GM21381 (cell line): ENCODE results near the gene EEF1A1.
"Not testable (repeated sequence)": the region's sequence is repeated elsewhere in the genome, so short reads cannot be mapped to it uniquely, and the experiment has no call there.

Experiments
- ATAC-seq: cut with Tn5 transposase; IDR thresholded peaks from one replicate; pipeline ENCODE4 v1.9.1; 2021; ENCODE audit warnings: mild to moderate bottlenecking, moderate library complexity; ENCODE audit not compliant: unreplicated experiment

EEF1A1 gene

DNA sequence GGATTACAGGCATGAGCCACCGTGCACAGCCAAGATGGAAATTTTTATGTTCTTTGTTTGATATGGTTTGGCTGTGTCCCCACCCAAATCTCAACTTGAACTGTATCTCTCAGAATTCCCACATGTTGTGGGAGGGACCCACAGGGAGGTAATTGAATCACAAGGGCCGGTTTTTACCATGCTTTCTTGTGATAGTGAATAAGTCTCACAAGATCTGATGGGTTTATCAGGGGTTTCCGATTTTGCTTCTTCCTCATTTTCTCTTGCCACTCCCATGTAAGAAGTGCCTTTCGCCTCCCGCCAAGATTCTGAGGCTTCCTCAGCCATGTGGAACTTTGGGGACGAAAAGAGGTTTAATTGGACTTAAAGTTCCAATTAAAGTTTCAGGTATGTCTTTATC, 14.6 kb downstream of the EEF1A1 start:
- ATAC-seq = no peak

DNA sequence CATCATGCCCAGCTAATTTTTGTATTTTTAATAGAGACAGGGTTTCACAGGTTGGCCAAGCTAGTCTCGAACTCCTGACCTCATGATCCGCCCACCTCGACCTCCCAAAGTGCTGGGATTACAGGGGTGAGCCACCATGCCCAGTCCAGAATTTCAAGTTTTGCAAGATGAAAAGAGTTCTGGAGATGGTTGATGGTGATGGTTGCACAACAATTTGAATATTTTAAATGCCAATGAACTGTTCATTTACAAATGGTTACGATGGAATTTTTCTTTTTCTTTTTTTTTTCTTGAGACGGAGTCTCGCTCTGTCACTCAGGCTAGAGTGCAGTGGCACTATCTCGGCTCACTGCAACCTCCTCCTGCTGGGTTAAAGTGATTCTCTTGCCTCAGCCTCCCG, 15.1 kb downstream of the EEF1A1 start:
- ATAC-seq = not testable (repeated sequence)

DNA sequence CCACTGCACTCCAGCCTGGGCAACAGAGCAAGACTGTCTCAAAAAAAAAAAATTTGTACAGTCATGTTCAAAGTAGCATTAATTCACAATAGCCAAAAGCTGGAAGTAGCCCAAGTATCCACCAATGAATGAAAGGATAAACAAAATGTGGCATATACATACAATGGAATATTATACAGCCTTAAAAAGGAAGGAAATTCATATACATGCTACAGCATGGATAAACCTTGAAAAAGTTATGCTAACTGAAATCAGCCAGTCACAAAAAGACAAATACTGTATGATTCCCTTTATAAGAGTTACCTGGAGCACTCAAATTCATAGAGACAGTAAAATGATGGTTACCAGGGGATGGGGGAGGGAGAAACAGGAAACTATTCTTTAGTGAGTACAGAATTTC, 15.7 kb downstream of the EEF1A1 start:
- no peak for ATAC-seq

DNA sequence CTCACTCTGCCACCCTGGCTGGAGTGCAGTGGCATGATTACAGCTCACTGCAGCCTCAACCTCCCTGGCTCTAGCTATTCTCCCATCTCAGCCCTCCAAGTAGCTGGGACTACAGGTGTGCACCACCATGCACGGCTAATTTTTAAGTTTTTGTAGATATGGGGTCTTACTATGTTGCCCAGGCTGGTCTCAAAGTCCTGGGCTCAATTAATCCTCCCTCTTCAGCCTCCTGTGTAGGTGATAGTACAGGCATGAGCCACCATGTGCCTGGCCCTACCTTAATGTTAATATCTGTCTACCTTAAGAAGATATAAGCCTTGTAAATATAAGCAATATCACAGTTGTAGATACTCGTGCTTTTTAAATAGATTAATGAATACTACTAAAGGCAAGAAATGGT, 16.7 kb downstream of the EEF1A1 start:
- no peak for ATAC-seq

DNA sequence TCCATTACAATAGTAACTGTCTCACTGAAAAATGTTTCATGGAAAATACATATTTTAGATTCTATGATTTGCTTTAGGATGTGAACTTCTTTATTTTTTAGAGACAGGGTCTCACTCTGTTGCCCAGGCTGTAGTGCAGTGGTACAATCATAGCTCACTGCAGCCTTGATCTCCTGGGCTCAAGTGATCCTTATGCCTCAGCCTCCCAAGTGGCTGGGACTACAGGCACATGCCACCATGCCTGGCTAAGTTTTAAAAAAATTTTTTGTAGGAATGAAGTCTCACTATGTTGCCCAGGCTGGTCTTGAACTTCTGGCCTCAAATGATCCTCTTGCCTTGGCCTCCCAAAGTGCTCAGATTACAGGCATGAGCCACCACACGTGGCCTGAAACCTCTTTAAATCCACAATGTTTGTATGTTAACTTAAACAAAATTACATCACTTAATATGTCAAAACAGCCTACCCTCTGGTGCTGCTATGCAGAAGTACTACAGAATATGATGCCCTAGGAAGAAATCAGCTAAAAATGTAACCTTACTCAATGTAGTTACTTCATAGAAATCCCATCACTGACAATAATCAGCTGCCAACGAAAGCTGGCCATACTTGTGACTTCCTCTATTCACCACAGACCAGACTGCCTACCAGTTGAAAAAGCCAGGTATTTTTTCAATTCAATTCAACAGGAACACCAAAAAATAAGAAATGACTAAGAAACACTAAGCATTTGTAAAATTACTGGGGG, 17.6 kb downstream of the EEF1A1 start:
- ATAC-seq = no peak

DNA sequence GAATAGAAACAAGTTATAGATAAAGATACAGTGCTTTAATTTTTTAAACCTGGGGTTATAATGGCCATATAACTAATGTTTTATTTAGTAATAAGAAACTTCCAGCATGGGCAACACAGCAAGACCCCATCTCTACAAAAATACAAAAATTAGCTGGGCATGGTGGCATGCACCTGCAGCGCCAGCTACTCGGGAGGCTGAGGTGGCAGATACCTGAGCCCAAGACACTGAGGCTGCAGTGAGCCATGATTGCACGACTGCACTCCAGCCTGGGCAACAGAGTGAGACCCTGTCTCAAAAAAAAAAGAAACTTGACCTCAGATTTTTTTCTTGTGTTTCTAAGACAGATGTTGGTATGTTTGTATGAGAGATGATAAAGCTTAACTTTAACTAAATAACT, 22.9 kb downstream of the EEF1A1 start:
- no peak for ATAC-seq

DNA sequence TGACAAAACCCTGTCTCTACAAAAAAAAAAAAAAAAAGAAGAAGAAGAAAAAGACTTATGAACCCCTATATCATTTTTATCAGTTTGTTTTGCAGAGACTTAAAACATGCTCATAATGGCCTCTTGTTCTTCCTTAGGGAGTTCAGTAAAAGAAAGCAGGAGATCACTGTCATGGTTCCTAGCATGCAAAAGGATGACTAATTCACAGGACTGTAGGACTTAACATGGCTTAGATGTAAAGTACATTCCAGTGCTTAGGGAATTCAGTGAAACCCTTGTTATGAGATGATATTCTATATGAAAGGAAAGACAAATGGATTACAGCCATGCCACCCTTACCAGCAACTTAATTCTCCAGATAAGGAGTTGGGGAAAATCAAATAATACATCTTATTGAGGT, 29.5 kb downstream of the EEF1A1 start:
- ATAC-seq = no peak

DNA sequence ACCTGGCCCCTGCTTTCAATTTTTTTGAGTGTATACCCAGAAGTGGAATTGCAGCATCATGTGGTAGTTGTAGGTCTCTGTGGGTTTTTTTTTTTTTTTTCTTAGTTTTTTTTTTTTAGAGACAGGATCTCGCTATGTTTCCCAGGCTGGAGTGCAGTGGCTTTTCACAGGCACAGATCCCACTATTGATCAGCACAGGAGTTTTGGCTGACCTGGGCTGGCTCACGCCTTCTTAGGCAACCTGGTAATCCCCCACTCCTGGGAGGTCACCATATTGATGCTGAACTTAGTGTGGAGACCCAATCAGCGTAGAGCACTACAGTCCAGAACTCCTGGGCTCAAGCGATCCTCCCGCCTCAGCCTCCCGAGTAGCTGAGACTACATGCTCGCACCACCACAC, 33.4 kb downstream of the EEF1A1 start:
- ATAC-seq = no peak

DNA sequence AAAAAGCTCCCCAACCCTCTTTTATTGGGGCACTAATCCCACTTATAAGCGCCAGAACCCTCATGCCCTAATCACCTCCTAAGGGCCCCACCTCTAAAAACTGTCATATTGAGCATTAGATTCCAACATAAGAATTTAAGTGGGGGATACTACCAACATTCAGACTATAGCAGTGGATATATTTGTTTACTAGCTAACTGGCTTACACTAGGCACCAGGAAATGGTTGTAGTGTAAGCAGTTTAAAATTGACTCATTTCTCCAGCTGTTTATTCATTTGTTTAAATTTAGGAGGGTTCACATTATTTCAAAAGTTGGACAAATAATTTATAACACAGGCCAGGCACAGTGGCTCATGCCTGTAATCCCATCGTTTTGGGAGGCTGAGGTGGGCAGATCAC, 36.4 kb downstream of the EEF1A1 start:
- no peak for ATAC-seq

DNA sequence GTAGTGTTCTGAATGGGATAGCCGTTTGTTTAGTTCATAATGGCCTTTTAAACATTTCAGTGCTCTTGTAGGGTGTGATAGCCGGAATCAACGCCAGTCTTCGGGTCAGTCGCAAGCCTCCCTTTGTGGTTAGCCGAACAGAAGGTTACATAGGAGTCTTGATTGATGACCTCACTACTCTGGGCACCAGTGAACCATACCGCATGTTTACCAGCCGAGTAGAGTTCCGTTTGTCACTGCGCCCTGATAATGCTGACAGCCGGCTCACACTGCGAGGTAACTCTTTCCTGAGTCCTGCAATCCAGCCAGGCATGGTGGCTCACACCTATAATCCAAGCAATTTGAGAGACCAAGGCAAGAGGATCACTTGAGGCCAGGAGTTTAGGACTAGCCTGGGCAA, 38.9 kb downstream of the EEF1A1 start:
- ATAC-seq = no peak

DNA sequence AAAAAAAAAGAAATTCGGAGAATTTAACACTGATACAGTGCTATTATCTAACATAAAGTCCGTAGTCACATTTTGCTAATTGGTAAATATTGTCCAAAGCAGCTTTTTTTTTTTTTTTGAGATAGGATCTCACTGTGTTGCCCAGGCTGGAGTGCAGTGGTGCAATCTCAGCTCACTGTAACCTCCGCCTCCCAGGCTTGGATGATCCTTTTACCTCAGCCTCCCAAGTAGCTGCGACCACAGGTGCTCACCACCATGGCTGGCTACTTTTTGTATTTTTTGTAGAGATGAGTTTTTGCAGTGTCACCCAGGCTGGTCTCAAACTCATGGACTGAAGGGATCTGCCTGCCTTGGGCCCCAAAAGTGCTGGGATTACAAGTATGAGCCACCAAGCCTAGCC, 43.4 kb downstream of the EEF1A1 start:
- no peak for ATAC-seq

DNA sequence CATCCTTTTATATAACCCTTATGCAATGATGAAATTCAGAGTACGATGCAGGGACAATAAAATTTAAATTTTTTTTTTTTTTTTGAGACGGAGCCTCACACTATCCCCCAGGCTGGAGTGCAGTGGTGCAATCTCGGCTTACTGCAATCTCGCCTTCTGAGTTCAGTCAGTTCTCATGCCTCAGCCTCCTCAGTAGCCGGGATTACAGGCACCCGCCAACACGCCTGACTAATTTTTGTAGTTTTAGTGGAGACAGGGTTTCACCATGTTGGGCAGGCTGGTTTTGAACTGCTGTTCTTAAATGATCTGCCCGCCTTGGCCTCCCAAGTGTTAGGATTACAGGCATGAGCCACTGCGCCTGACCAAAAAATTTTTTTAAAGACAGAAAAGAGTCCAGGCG, 44.1 kb downstream of the EEF1A1 start:
- no peak for ATAC-seq

DNA sequence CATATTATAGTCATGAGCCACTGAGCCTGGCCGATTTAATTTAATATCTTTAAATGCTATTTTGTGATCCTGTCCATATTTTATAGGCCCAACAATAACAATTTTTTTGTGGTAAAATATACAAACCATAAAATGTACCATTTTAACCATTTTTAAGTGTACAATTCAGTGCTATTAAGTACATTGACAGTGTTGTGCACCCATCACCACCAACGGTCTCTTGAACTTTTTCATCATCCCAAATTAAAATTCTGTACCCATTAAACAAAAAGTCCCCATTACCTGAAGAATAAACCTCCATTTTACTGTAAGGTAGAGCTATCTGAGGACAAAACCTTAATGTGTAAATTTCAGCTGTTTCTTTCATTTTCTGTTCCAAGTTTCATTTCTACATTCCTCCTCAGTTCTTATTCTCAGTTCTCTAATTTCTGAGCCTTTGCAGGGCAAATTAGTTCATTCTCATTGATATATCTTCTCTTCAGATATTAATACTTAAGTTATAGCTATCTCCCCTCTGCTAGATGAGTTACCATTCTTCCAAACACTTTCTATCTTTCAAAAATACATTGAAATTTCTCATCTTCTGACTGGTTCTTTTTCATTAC, 49.0 kb downstream of the EEF1A1 start:
- peak; percentile 96 for ATAC-seq
